Suprapubic skin (tissue), 3 donors: ENCODE results near the gene CYB561.

ENCODE experiments used
- CTCF ChIP-seq, 2 donors: fragments of 200-600 bp in 1 of 2; fragments of 450-650 bp in 1 of 2; sonication (generic) in 1 of 2; IDR thresholded peaks; one replicate each; pipeline ENCODE4 v1.5.1; 2016 to 2019; ENCODE audit warnings: antibody characterized with exemption in 2 of 2, mild to moderate bottlenecking in 1 of 2, moderate library complexity in 1 of 2
- EP300 ChIP-seq: sonication (generic); formaldehyde crosslinking; IDR thresholded peaks from one replicate; pipeline ENCODE4 v1.6.1; 2017; ENCODE audit warnings: antibody characterized with exemption
- POLR2A ChIP-seq, 2 donors: fragments of 450-650 bp; IDR thresholded peaks; one replicate each; pipeline ENCODE4 v1.6.1; 2017; ENCODE audit warnings: antibody characterized with exemption in 2 of 2, mild to moderate bottlenecking in 2 of 2, moderate library complexity in 2 of 2

GRCh38 chr17:63395075-63395805 lies 50.9 kb downstream of the CYB561 start:
- TF ChIP-seq EP300, result no peak
- TF ChIP-seq CTCF (IDR thresholded peaks at IDR 0.05), result no peak
- TF ChIP-seq POLR2A (IDR thresholded peaks at IDR 0.05), result no peak
